Endothelial cell of umbilical vein (primary cell): ENCODE measurements around the gene FOLR1.

Experiments used
- CTCF ChIP-seq, 2 donors: IDR thresholded peaks; 1 replicate in 1 of 2; 2 replicates in 1 of 2; pipeline ENCODE4 v1.5.1; 2011; ENCODE audit warnings: low read length in 2 of 2, mild to moderate bottlenecking in 2 of 2, moderate library complexity in 2 of 2, control low read depth in 1 of 2, inconsistent platforms in 1 of 2, low read depth in 1 of 2; ENCODE audit not compliant: insufficient read depth in 1 of 2; ENCODE audit errors: extremely low read depth in 1 of 2
- EZH2 ChIP-seq: IDR thresholded peaks from 2 replicates; pipeline ENCODE4 v1.6.1; 2012; ENCODE audit warnings: borderline replicate concordance, low read depth, mild to moderate bottlenecking, moderate library complexity, low read length, inconsistent platforms; ENCODE audit not compliant: severe bottlenecking
- FOS ChIP-seq: IDR thresholded peaks from 2 replicates; pipeline ENCODE4 v1.6.1; 2011; ENCODE audit warnings: mild to moderate bottlenecking, low read length, moderate library complexity, borderline replicate concordance; ENCODE audit not compliant: insufficient read depth
- GATA2 ChIP-seq: IDR thresholded peaks from 2 replicates; pipeline ENCODE4 v1.7.0; 2011; ENCODE audit warnings: low read depth, mild to moderate bottlenecking, moderate library complexity, mixed read lengths, low read length; ENCODE audit not compliant: insufficient read length, insufficient read depth
- MAX ChIP-seq: IDR thresholded peaks from 2 replicates; pipeline ENCODE4 v1.6.1; 2011; ENCODE audit not compliant: insufficient read depth, insufficient read length
- POLR2A ChIP-seq: IDR thresholded peaks from 2 replicates; pipeline ENCODE4 v1.6.1; 2012; ENCODE audit warnings: low read depth, mild to moderate bottlenecking, control low read depth, low read length
- POLR2AphosphoS5 ChIP-seq: IDR thresholded peaks from 2 replicates; pipeline ENCODE4 v1.6.1; 2012; ENCODE audit warnings: low read depth, mild to moderate bottlenecking, control low read depth, low read length, moderate library complexity; ENCODE audit not compliant: insufficient read depth

- TF ChIP-seq CTCF (IDR thresholded peaks at IDR 0.05; ENCODE audit: extremely low read depth in 1 of 2, insufficient read depth in 1 of 2, low read depth in 1 of 2, low read length in 2 of 2): no peak
- no peak for TF ChIP-seq POLR2AphosphoS5
- no peak for TF ChIP-seq POLR2A
- TF ChIP-seq EZH2: no peak
- no peak for TF ChIP-seq FOS
- TF ChIP-seq MAX: no peak
- TF ChIP-seq GATA2: no peak
Measured at GRCh38 chr11:72202571-72202970, 10.6 kb downstream of the FOLR1 start.
